ENCODE results near the gene GSX2. TPM values are rescaled to one million over a fixed set of nuclear protein-coding genes. Genes with fewer than 3 reads are reported as not detected.
A peak's percentile ranks its signal among the peaks of the same experiment; 100 is the strongest.

Gene GSX2
- total and polyA plus RNA-seq, 2 of the 13 experiments (the other 11 are each of a cell fraction or from before 2014, with no cell fraction given), result not detected

- no peak for TF ChIP-seq ZNF652 (CRISPR knock-in tag; IDR thresholded peaks at IDR 0.05; ENCODE audit: borderline replicate concordance, low read depth)
- TF ChIP-seq, protein P1, sequence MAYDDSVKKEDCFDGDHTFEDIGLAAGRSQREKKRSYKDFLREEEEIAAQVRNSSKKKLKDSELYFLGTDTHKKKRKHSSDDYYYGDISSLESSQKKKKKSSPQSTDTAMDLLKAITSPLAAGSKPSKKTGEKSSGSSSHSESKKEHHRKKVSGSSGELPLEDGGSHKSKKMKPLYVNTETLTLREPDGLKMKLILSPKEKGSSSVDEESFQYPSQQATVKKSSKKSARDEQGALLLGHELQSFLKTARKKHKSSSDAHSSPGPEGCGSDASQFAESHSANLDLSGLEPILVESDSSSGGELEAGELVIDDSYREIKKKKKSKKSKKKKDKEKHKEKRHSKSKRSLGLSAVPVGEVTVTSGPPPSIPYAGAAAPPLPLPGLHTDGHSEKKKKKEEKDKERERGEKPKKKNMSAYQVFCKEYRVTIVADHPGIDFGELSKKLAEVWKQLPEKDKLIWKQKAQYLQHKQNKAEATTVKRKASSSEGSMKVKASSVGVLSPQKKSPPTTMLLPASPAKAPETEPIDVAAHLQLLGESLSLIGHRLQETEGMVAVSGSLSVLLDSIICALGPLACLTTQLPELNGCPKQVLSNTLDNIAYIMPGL (CRISPR knock-in tag; IDR thresholded peaks at IDR 0.05; ENCODE audit: borderline replicate concordance in 1 of 2, low read depth in 1 of 2), result peak in 1 of 2 experiments; percentile 52; a peak in 1 of 4 replicates
- TF ChIP-seq NRL (CRISPR knock-in tag; IDR thresholded peaks at IDR 0.05; ENCODE audit: borderline replicate concordance), result no peak
- TF ChIP-seq MAFK (conservative IDR thresholded peaks at IDR 0.05 in 1 of 2, IDR thresholded peaks at IDR 0.05 in 1 of 2; ENCODE audit: low read length in 2 of 2), result no peak
- no peak for TF ChIP-seq ZNF138 (CRISPR knock-in tag; IDR thresholded peaks at IDR 0.05; ENCODE audit: low read depth)
- TF ChIP-seq HMGA1 (CRISPR knock-in tag; conservative IDR thresholded peaks at IDR 0.05), result no peak
- TF ChIP-seq, protein P2, sequence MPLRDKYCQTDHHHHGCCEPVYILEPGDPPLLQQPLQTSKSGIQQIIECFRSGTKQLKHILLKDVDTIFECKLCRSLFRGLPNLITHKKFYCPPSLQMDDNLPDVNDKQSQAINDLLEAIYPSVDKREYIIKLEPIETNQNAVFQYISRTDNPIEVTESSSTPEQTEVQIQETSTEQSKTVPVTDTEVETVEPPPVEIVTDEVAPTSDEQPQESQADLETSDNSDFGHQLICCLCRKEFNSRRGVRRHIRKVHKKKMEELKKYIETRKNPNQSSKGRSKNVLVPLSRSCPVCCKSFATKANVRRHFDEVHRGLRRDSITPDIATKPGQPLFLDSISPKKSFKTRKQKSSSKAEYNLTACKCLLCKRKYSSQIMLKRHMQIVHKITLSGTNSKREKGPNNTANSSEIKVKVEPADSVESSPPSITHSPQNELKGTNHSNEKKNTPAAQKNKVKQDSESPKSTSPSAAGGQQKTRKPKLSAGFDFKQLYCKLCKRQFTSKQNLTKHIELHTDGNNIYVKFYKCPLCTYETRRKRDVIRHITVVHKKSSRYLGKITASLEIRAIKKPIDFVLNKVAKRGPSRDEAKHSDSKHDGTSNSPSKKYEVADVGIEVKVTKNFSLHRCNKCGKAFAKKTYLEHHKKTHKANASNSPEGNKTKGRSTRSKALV (CRISPR knock-in tag; IDR thresholded peaks at IDR 0.05), result no peak
- TF ChIP-seq ZNF605 (CRISPR knock-in tag; IDR thresholded peaks at IDR 0.05), result no peak
- no peak for TF ChIP-seq ZNF260 (CRISPR knock-in tag; IDR thresholded peaks at IDR 0.05; ENCODE audit: borderline replicate concordance, low read depth)
- TF ChIP-seq ELF1 (CRISPR knock-in tag; IDR thresholded peaks at IDR 0.05), result no peak
- no peak for TF ChIP-seq ZNF660 (CRISPR knock-in tag; IDR thresholded peaks at IDR 0.05; ENCODE audit: borderline replicate concordance, low read depth)
- TF ChIP-seq FOXP4 (CRISPR knock-in tag; IDR thresholded peaks at IDR 0.05), result peak; percentile 73
- no peak for TF ChIP-seq FOXM1 (CRISPR knock-in tag; IDR thresholded peaks at IDR 0.05)
- no peak for TF ChIP-seq NFYB (CRISPR knock-in tag; IDR thresholded peaks at IDR 0.05)
- TF ChIP-seq ZBTB49 (CRISPR knock-in tag; IDR thresholded peaks at IDR 0.05; ENCODE audit: borderline replicate concordance), result no peak
- no peak for TF ChIP-seq TCF12 (IDR thresholded peaks at IDR 0.05)
- no peak for TF ChIP-seq TCF12 (CRISPR knock-in tag; IDR thresholded peaks at IDR 0.05)
- TF ChIP-seq NR3C1 (CRISPR knock-in tag; IDR thresholded peaks at IDR 0.05), result no peak
- TF ChIP-seq, protein P3, sequence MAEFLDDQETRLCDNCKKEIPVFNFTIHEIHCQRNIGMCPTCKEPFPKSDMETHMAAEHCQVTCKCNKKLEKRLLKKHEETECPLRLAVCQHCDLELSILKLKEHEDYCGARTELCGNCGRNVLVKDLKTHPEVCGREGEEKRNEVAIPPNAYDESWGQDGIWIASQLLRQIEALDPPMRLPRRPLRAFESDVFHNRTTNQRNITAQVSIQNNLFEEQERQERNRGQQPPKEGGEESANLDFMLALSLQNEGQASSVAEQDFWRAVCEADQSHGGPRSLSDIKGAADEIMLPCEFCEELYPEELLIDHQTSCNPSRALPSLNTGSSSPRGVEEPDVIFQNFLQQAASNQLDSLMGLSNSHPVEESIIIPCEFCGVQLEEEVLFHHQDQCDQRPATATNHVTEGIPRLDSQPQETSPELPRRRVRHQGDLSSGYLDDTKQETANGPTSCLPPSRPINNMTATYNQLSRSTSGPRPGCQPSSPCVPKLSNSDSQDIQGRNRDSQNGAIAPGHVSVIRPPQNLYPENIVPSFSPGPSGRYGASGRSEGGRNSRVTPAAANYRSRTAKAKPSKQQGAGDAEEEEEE (CRISPR knock-in tag; IDR thresholded peaks at IDR 0.05; ENCODE audit: borderline replicate concordance), result no peak
- TF ChIP-seq RFXAP (CRISPR knock-in tag; IDR thresholded peaks at IDR 0.05; ENCODE audit: borderline replicate concordance), result no peak
- no peak for TF ChIP-seq XBP1 (CRISPR knock-in tag; IDR thresholded peaks at IDR 0.05)
These were observed 17.8 kb upstream of the GSX2 start (continued) for GRCh38 chr4:54082168-54082567.

Measured in HepG2 (cell line).